HCT116 (cell line): ENCODE measurements around the gene SLC24A3.

ENCODE experiments used
- CTCF ChIP-seq, 3 experiments: fragments of 200-600 bp in 1 of 3; sonication (generic) in 1 of 3; IDR thresholded peaks in 2 of 3; conservative IDR thresholded peaks in 1 of 3; 2 replicates each; pipeline ENCODE4 v1.5.1; 2012 to 2017; ENCODE audit warnings: low read depth in 2 of 3, low read length in 2 of 3, antibody characterized with exemption in 1 of 3, borderline replicate concordance in 1 of 3, control low read depth in 1 of 3, mild to moderate bottlenecking in 1 of 3, mixed read lengths in 1 of 3, mixed run types in 1 of 3, moderate library complexity in 1 of 3; ENCODE audit not compliant: insufficient read depth in 1 of 3
- EGR1 ChIP-seq: IDR thresholded peaks from 2 replicates; pipeline ENCODE4 v1.6.1; 2012; ENCODE audit warnings: low read depth
- EZH2 ChIP-seq: fragments of 200-600 bp; sonication (generic); IDR thresholded peaks from 2 replicates; pipeline ENCODE4 v1.6.1; 2017; ENCODE audit warnings: antibody characterized with exemption, mixed run types
- JUND ChIP-seq: IDR thresholded peaks from 2 replicates; pipeline ENCODE4 v1.6.1; 2012
- POLR2A ChIP-seq: IDR thresholded peaks from 2 replicates; pipeline ENCODE4 v1.7.0; 2011; ENCODE audit warnings: borderline replicate concordance; ENCODE audit not compliant: insufficient read depth, insufficient read length; ENCODE audit errors: extremely low read depth
- POLR2AphosphoS5 ChIP-seq: IDR thresholded peaks from 2 replicates; pipeline ENCODE4 v1.6.1; 2011; ENCODE audit warnings: mild to moderate bottlenecking, low read depth, low read length, moderate library complexity
- SRF ChIP-seq: IDR thresholded peaks from 2 replicates; pipeline ENCODE4 v1.6.1; 2012; ENCODE audit warnings: low read depth

GRCh38 chr20:19404826-19405225 lies 192.4 kb downstream of the SLC24A3 start:
- TF ChIP-seq CTCF (IDR thresholded peaks at IDR 0.05 in 2 of 3, conservative IDR thresholded peaks at IDR 0.05 in 1 of 3; ENCODE audit: borderline replicate concordance in 1 of 3, insufficient read depth in 1 of 3, low read depth in 2 of 3, low read length in 2 of 3): no peak
- TF ChIP-seq POLR2AphosphoS5: no peak
- TF ChIP-seq EZH2: no peak
- no peak for TF ChIP-seq POLR2A
- no peak for TF ChIP-seq SRF
- TF ChIP-seq JUND: no peak
- no peak for TF ChIP-seq EGR1
